Neutrophil (primary cell): Measurements from ENCODE around the gene MID1IP1.
A peak's percentile ranks its signal among the peaks of the same experiment; 100 is the strongest.

ENCODE experiments used
- H3K27ac ChIP-seq: fragments of 200-600 bp; sonication (generic); 2 replicates; pipeline ENCODE4 v1.5.1; 2016; ENCODE audit warnings: mild to moderate bottlenecking, moderate library complexity
- H3K27me3 ChIP-seq: fragments of 200-600 bp; sonication (generic); 2 replicates; pipeline ENCODE4 v1.6.0; 2016; ENCODE audit warnings: mild to moderate bottlenecking
- H3K36me3 ChIP-seq: fragments of 200-600 bp; sonication (generic); 2 replicates; pipeline ENCODE4 v1.5.1; 2017
- H3K4me1 ChIP-seq, 2 experiments: fragments of 200-600 bp in 1 of 2; sonication (generic) in 1 of 2; 1 replicate in 1 of 2; 2 replicates in 1 of 2; pipeline versions ENCODE4 v1.5.1 to v1.6.1; 2013 to 2016; ENCODE audit warnings: low read depth in 1 of 2, low read length in 1 of 2, mild to moderate bottlenecking in 1 of 2, moderate library complexity in 1 of 2; ENCODE audit not compliant: control insufficient read depth in 1 of 2, insufficient read depth in 1 of 2
- H3K4me3 ChIP-seq, 2 experiments: fragments of 200-600 bp in 1 of 2; sonication (generic) in 1 of 2; 1 replicate in 1 of 2; 2 replicates in 1 of 2; pipeline ENCODE4 v1.5.1; 2013 to 2016; ENCODE audit warnings: low read depth in 1 of 2, low read length in 1 of 2, mild to moderate bottlenecking in 1 of 2, moderate library complexity in 1 of 2
- H3K9me3 ChIP-seq: fragments of 200-600 bp; sonication (generic); 2 replicates; pipeline ENCODE4 v1.5.1; 2016
- CTCF ChIP-seq: fragments of 200-600 bp; sonication (generic); IDR thresholded peaks from 2 replicates; pipeline ENCODE4 v1.5.1; 2016; ENCODE audit warnings: antibody characterized with exemption

Gene MID1IP1

GRCh38 chrX:38806875-38807621 is 5.8 kb downstream of the MID1IP1 start:
- no peaks in the 10 kb centered on the region for H3K27me3 ChIP-seq
- H3K27ac ChIP-seq: peak overlapping the region; percentile 94
- H3K36me3 ChIP-seq: peaks cover 6% of the 10 kb centered on the region
- no peak for TF ChIP-seq CTCF
- H3K4me3 ChIP-seq: peak overlapping the region; percentile 75 to 87
- H3K9me3 ChIP-seq: no peaks in the 10 kb centered on the region
- H3K4me1 ChIP-seq: peaks cover 32 to 42% of the 10 kb centered on the region in 2 experiments

GRCh38 chrX:38807873-38808272 is 6.6 kb downstream of the MID1IP1 start:
- Histone ChIP-seq H3K27ac (peak overlapping the region; percentile 94), H3K4me1 (peaks cover 23 to 35% of the 10 kb centered on the region in 2 experiments), H3K36me3 (peaks cover 6% of the 10 kb centered on the region), H3K4me3 (peak overlapping the region in 1 of 2 experiments; percentile 75), H3K9me3 (no peaks in the 10 kb centered on the region), H3K27me3 (no peaks in the 10 kb centered on the region)
- TF ChIP-seq CTCF: no peak

GRCh38 chrX:38811515-38812243 is 10.4 kb downstream of the MID1IP1 start:
- Histone ChIP-seq H3K27me3 (no peaks in the 10 kb centered on the region), H3K4me3 (no peak overlapping the region), H3K27ac (peak overlapping the region; percentile 31), H3K4me1 (peaks cover 24 to 29% of the 10 kb centered on the region in 2 experiments), H3K9me3 (no peaks in the 10 kb centered on the region), H3K36me3 (no peaks in the 10 kb centered on the region)
- TF ChIP-seq CTCF: no peak

GRCh38 chrX:38816155-38816554 is 14.9 kb downstream of the MID1IP1 start:
- Histone ChIP-seq H3K4me3 (no peak overlapping the region), H3K27ac (peak overlapping the region; percentile 67), H3K36me3 (no peaks in the 10 kb centered on the region), H3K4me1 (peaks cover 22 to 23% of the 10 kb centered on the region in 2 experiments), H3K9me3 (no peaks in the 10 kb centered on the region), H3K27me3 (no peaks in the 10 kb centered on the region)
- TF ChIP-seq CTCF: no peak

GRCh38 chrX:38817004-38817703 is 15.9 kb downstream of the MID1IP1 start:
- Histone ChIP-seq H3K4me1 (peaks cover 17 to 22% of the 10 kb centered on the region in 2 experiments), H3K27me3 (no peaks in the 10 kb centered on the region), H3K4me3 (peak overlapping the region in 1 of 2 experiments; percentile 10), H3K27ac (peak overlapping the region; percentile 67), H3K9me3 (no peaks in the 10 kb centered on the region), H3K36me3 (no peaks in the 10 kb centered on the region)
- TF ChIP-seq CTCF: no peak
